ENCODE measurements around the gene SPEF1. TPM values are rescaled to one million over a fixed set of nuclear protein-coding genes. Genes with fewer than 3 reads are reported as not detected.

SPEF1 gene
- total and polyA plus RNA-seq, 8 donors = 0.20 to 1.7 (median 0.53) TPM

- WGBS, 2 donors = 11 to 15% methylated on average over 33 to 67 of the region's 67 CpGs
- H3K9me3 ChIP-seq = no peaks in the 10 kb centered on the region
- no peak within 1 kb of the TSS for H3K27ac ChIP-seq
- peaks cover 0 to 2% (median 0%) of the 10 kb centered on the region in 3 donors for H3K4me1 ChIP-seq
- ATAC-seq = peak in 1 of 4 donors; percentile 10
- intact Hi-C loops (cut with DNase I) = no loop called here
- no peak for FAIRE-seq
- H3K4me3 ChIP-seq = peak within 1 kb of the TSS in 2 of 4 donors; percentile 5 to 20
- TF ChIP-seq CTCF (IDR thresholded peaks at IDR 0.05) = no peak
- H3K36me3 ChIP-seq = no peaks in the 10 kb centered on the region
- DNase-seq = peak in 1 of 6 donors; percentile 53
- H3K27me3 ChIP-seq = no peaks in the 10 kb centered on the region
These were observed 48.7 kb downstream of the SPEF1 start, which contains the start of gene HSPA12B for GRCh38 chr20:3732327-3733118. TSS of gene HSPA12B (plus strand) at chr20:3732685. CDS start at chr20:3738675, 5,990 bp downstream.

DNA sequence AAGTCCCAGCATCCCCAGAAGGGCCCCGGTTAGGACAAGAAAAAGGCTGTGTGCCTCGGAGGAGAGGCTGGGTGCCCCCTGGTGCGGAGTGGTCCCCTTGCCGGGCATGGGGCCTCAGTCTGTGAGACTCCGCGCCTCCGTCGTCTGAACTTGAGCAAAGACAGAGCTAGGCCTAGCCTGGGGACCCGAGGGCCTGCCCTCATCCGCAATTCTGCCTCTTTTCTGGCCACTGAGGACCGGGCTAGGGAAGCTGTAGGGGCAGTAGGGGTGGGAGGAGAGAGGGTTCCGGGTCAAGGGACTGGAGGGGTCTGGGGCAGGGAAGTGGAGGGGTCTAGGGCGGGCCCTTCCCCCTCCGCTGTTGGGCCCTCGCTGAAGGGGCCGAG, 49.3 kb downstream of the SPEF1 start:
- H3K36me3 ChIP-seq = no peaks in the 10 kb centered on the region
- H3K27me3 ChIP-seq = no peaks in the 10 kb centered on the region
- H3K9me3 ChIP-seq = no peaks in the 10 kb centered on the region
- no peak overlapping the region for H3K4me3 ChIP-seq
- TF ChIP-seq CTCF (IDR thresholded peaks at IDR 0.05) = no peak
- FAIRE-seq (no peak), ATAC-seq (no peak), DNase-seq (peak in 1 of 6 donors; percentile 55)
- intact Hi-C loops (cut with DNase I) = no loop called here
- WGBS, 2 donors = 74 to 85% methylated on average over 13 to 16 of the region's 16 CpGs
- no peak overlapping the region for H3K27ac ChIP-seq
- peaks cover 0 to 2% (median 0%) of the 10 kb centered on the region in 3 donors for H3K4me1 ChIP-seq

DNA sequence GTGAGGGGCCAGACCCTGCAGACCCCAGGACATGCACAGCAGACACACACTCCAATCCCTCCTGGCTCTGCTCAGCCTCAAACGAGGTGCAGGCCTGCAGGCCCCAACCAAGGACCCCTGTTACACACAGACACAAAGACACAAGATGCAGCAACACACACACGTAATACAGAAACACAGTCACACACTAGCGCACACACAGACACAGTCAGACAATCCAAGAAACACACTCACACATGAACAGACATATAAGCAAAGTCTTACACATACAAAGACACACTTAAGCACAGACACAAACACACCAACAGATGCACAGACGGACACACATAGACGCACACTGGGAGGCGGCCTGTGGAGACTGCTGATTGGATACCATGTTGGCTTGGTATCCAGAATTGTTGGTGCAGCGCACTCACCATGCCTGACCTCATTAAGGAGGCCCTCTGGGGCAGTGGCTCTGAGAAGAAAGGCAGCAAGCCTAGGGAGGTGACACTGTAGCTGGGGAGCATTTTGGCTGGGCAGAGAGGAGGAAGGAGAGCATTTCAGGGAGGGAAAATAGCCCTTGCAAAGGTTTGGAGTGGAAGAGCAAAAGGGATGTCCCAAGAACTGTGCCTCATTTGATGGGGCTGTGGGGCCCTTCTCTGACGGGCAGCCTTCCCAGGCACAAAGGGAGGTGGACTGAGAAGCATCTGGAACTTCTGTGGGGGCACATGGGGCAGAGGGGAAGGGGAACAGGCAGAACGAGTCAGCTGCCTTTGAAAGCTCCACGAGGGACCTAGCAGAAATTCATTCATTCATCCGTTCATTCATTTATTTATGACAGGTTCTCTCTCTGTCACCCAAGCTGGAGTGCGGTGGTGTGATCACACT, 50.2 kb downstream of the SPEF1 start:
- DNase-seq = peak in 1 of 6 donors; percentile 11
- no peak for TF ChIP-seq CTCF (IDR thresholded peaks at IDR 0.05)
- Histone ChIP-seq H3K36me3 (no peaks in the 10 kb centered on the region), H3K27me3 (no peaks in the 10 kb centered on the region), H3K9me3 (no peaks in the 10 kb centered on the region), H3K4me1 (peaks cover 0 to 2% (median 0%) of the 10 kb centered on the region in 3 donors), H3K4me3 (no peak overlapping the region), H3K27ac (no peak overlapping the region)
- no peak for FAIRE-seq
- intact Hi-C loops (cut with DNase I) = no loop called here
- 79 to 85% methylated on average over 12 of the region's 12 CpGs for WGBS, 2 donors
- ATAC-seq = no peak

DNA sequence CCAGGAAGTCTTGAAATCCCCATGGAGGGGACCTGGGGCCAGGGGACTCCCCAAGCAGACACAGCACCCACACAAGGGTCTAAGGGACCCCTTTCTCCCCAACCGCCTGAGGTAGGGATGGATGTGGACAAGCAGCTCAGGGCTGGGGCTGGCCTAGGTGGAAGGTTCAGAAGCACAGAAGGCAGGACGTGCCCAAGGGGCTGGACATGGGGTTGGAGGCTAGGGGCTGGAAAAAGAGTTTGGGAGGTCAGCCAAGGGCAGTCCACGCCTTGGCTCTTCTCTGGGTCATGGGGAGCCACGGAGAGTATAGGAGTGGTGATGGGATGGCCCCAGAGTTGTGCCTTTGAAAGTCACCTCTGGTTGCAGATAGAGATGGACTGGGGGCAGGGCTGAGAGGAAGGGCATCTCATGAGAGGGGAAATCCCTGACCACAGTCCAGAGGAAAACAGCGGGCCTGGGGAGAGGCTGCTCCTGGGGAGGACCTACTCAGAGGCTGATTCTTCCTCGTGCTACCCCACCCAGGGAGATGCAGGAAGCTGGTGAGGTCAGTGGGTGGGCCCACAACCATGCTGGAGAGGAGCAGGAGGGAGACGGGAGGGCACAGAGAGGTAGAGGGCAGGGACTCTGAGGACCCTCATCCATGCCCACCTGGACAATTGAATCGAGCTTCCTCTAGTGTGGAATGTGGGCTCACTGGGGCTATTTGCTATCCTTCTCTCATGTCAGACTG, 51.3 kb downstream of the SPEF1 start:
- no peak for ATAC-seq
- no peak overlapping the region for H3K27ac ChIP-seq
- FAIRE-seq = no peak
- H3K9me3 ChIP-seq = no peaks in the 10 kb centered on the region
- no peak for TF ChIP-seq CTCF (IDR thresholded peaks at IDR 0.05)
- peak in 1 of 6 donors; percentile 29 for DNase-seq
- no peaks in the 10 kb centered on the region for H3K27me3 ChIP-seq
- H3K4me1 ChIP-seq = no peaks in the 10 kb centered on the region
- no peaks in the 10 kb centered on the region for H3K36me3 ChIP-seq
- no peak overlapping the region for H3K4me3 ChIP-seq
- WGBS, 2 donors = 74 to 79% methylated on average over 8 of the region's 8 CpGs
- intact Hi-C loops (cut with DNase I) = no loop called here
